ENCODE measurements around the gene FZD10. TPM values are rescaled to one million over a fixed set of nuclear protein-coding genes. Genes with fewer than 3 reads are reported as not detected.
A peak's percentile ranks its signal among the peaks of the same experiment; 100 is the strongest.

The FZD10 gene
- total and polyA plus RNA-seq, 2 donors: 3.5 to 4.3 TPM

DNA sequence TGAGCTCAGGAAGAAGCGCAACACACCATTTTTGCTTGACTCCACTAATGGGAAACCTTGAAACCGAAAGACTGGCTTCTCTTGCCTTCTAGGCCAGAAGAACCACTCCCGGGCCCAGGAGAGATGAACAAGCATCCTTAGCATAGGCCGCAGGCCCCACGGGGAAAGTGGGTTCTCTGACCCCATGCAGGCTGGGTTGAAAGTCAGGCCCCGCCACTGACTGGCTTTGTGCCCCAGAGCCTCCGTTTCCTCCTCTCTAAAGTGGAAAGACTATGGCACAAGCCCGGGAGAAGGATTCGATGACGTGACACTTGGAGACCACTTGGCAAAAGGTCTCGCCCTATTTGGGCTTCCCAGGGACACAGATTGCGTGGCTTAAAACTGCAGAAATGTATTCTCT, 9.9 kb upstream of the FZD10 start:
- Histone ChIP-seq H3K4me1 (ENCODE audit: insufficient read depth) (no peaks in the 10 kb centered on the region), H3K36me3 (ENCODE audit: insufficient read depth) (no peaks in the 10 kb centered on the region), H3K27ac (ENCODE audit: low read depth) (no peak overlapping the region), H3K4me3 (ENCODE audit: low read depth, low read length) (no peak overlapping the region)
- DNase-seq (ENCODE audit: extremely low spot score): no peak
- WGBS: 90% methylated on average over 12 of the region's 12 CpGs

DNA sequence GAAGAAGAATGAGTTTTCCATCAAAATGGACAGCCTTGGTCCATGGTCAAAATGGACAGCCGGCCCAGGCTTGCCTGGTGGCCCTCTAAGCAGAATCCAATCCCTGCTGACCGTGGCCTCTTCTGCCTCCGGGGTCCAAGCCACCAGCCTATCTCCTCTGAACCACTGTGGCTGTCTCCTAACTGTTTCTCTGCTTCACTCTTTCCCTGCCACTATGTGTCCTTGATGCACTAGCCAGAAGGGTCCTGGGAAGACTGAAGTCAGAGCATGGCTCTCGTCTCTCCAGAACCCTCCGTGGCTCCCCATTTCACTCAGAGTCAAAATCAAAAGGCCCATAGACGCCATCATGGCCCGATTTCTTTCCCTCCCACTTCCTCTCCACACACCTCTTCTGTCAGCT, 8.5 kb upstream of the FZD10 start:
- Histone ChIP-seq H3K36me3 (ENCODE audit: insufficient read depth) (no peaks in the 10 kb centered on the region), H3K4me3 (ENCODE audit: low read depth, low read length) (no peak overlapping the region), H3K27ac (ENCODE audit: low read depth) (no peak overlapping the region), H3K4me1 (ENCODE audit: insufficient read depth) (no peaks in the 10 kb centered on the region)
- DNase-seq (ENCODE audit: extremely low spot score): no peak
- WGBS: 88% methylated on average over 7 of the region's 7 CpGs

DNA sequence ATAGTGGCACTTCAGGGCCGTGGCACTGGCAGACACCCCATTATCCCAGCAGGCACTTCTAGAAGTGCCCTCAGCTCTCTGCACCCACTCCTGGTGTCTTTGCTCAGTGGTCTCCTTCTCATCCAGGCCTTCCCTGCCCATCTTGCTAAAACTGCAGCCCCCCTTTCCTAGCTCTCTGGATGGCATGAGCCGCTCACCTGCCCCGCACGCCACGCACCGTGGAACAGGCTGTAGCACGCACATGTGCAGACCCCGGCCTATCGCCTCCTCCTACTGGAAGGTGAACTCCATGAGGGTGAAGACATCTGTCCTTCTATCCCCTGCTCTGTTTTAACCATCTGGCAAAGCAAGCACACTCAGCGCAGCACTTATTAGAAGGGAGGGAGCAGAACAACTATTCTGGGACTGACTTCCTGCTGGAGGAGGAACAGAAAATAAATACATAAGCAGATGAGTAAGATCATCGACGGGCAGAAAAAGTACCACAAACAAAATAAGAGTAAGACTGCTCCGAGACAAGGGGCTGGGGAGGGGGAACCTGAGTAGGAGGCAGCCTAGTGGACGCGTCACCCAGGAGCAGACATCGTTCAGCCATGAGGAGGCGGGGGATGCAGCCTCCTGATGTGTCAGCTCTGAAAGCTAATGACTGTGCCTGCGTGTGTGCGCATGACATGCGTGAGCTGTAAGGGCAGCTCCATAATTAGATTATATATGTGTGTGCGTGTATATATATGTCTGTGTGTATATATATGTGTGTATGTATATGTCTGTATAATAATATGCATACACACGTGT, 7.8 kb upstream of the FZD10 start:
- 91% methylated on average over 22 of the region's 22 CpGs for WGBS
- H3K4me3 ChIP-seq (ENCODE audit: low read depth, low read length): no peak overlapping the region
- H3K27ac ChIP-seq (ENCODE audit: low read depth): no peak overlapping the region
- DNase-seq (ENCODE audit: extremely low spot score): no peak
- H3K36me3 ChIP-seq (ENCODE audit: insufficient read depth): no peaks in the 10 kb centered on the region
- H3K4me1 ChIP-seq (ENCODE audit: insufficient read depth): no peaks in the 10 kb centered on the region

DNA sequence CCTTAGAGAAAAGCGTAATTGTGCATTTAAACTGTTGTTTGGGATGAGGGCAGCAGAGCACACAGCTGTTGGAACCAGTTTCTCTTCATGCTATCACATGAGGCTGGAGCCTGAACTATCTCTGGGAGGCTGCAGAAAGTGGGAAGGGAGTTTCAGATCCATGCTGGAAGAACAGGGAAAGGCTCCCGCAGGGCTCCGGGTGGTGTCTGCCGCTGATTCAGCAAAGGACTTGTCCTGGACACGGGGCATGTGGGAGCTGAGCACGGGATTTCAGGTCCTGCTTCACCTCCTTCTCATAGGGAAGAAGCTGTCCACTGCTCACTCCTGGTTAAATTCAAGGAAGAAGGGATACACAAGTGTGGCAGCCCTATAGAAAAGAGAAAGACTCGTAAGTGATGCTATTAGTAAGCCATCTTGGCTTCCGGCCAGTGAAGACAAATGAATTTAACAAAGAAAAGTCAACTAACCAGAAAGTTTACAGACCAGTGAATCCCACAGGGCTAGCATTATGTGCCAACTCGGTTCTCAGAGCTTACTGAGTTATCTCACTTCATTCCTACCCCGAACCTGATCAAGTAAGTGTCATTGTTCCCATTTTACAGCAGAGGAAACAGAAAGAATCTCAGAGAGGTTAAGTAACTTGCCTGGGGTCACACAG, 6.7 kb upstream of the FZD10 start:
- 86% methylated on average over 10 of the region's 10 CpGs for WGBS
- H3K4me1 ChIP-seq (ENCODE audit: insufficient read depth): no peaks in the 10 kb centered on the region
- no peak overlapping the region for H3K4me3 ChIP-seq (ENCODE audit: low read depth, low read length)
- no peak overlapping the region for H3K27ac ChIP-seq (ENCODE audit: low read depth)
- no peak for DNase-seq (ENCODE audit: extremely low spot score)
- H3K36me3 ChIP-seq (ENCODE audit: insufficient read depth): no peaks in the 10 kb centered on the region

DNA sequence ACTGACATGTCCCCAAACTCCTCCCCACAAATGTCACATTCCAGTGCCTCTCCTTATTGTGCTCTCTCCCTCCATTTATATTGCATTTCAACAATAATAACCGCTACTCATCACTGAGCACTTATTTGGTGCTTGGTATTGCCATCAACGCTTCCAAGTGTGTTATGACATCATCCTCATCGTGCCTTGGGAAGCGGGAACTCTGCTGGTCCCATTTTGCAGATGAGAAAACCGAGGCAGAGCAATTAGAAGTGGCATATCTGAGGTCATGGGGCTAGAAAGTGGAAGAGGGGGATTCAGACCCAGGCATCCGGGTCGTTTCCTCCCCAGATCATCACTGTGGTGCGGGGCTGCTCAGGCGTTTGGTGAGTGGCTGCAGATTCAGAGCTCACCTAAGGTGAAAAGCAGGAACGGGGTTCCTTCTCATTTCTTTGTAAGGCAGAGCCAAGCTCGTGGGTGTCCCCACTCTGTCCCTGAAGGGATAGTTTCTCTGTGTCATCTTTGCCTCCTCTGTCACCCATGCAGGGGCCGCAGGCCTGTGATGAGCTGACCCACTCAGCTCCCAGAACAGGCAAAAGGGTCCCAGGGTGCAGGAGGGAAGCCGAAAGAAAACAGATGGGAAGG, 5.5 kb upstream of the FZD10 start:
- no peak for DNase-seq (ENCODE audit: extremely low spot score)
- H3K4me1 ChIP-seq (ENCODE audit: insufficient read depth): peaks cover 4% of the 10 kb centered on the region
- 86% methylated on average over 13 of the region's 13 CpGs for WGBS
- no peaks in the 10 kb centered on the region for H3K36me3 ChIP-seq (ENCODE audit: insufficient read depth)
- H3K27ac ChIP-seq (ENCODE audit: low read depth): no peak overlapping the region
- H3K4me3 ChIP-seq (ENCODE audit: low read depth, low read length): no peak overlapping the region

DNA sequence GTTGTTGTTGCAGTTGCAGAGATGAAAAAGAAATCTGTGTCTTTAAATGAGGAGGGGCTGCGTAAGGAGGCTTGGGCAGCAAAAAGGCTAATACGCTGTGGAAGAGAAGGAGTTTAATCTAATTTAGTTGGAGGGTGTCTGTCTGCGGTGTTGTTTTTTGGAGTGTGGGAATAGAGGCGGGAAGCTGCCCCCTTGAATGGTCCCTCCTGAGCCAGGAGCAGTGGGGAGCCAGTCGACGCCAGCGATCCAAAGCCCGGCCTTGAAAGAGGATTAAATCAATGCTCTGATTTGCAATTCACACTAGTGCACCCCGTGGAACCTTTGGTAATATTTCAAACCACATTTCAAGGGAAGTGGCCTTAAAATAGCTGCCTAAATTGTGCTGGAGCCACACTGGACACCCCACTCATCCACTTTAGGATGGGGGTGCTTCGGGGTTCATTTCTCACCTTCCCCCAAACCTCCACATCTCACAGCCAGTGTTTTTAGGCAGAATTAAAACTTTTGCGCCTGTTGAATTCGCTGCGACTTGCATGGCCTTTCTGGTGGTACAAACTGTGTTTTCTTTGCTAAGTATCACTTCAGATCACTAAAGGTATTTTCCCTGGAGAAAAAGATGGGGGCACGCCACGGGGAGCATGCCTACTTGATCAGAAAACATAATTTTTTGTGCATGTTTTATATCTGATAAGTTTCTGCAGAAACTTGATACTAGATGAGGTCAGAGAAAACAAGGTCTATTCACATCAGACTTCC, 4.1 kb upstream of the FZD10 start:
- peaks cover 4% of the 10 kb centered on the region for H3K4me1 ChIP-seq (ENCODE audit: insufficient read depth)
- H3K27ac ChIP-seq (ENCODE audit: low read depth): no peak overlapping the region
- H3K36me3 ChIP-seq (ENCODE audit: insufficient read depth): no peaks in the 10 kb centered on the region
- H3K4me3 ChIP-seq (ENCODE audit: low read depth, low read length): no peak overlapping the region
- no peak for DNase-seq (ENCODE audit: extremely low spot score)
- 55% methylated on average over 15 of the region's 15 CpGs for WGBS

DNA sequence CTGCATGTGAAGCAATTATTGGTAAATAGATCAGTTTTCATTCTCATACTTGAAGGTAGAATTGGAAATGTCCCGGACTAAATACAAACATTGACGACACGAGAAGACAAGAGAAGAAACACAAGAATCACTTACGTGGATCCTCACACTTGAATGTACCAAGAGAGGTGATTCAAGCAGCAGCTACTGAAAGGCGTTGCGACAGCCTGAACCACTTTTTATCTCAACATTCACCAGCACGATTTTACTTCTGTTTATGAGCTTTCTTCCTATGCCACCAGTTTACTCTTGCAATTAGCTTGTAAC, 3.6 kb upstream of the FZD10 start:
- Histone ChIP-seq H3K4me1 (ENCODE audit: insufficient read depth) (peaks cover 4% of the 10 kb centered on the region), H3K27ac (ENCODE audit: low read depth) (no peak overlapping the region), H3K36me3 (ENCODE audit: insufficient read depth) (no peaks in the 10 kb centered on the region), H3K4me3 (ENCODE audit: low read depth, low read length) (no peak overlapping the region)
- DNase-seq (ENCODE audit: extremely low spot score): no peak
- 60% methylated on average over 7 of the region's 7 CpGs for WGBS

DNA sequence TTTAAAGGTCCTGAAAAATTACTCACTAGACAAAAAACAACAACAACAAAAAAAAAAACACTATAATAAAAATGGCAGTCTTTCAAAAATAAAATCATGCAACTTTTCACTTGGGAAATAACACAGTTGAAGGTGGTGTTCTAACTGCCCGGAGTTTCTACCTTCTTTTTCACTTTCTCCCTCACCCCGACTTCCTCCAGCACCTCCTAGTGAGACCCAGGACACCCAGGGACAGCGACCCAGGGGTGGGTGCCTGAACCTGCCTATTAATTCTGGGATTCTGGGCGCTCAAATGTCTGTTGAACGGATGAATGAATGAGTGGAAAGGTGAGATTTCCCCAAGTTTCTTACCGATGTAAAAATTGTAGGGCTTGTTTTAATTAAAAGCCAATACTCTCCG, 2.0 kb upstream of the FZD10 start:
- no peak overlapping the region for H3K4me3 ChIP-seq (ENCODE audit: low read depth, low read length)
- H3K4me1 ChIP-seq (ENCODE audit: insufficient read depth): peaks cover 4% of the 10 kb centered on the region
- no peak for DNase-seq (ENCODE audit: extremely low spot score)
- 39% methylated on average over 7 of the region's 7 CpGs for WGBS
- no peaks in the 10 kb centered on the region for H3K36me3 ChIP-seq (ENCODE audit: insufficient read depth)
- no peak overlapping the region for H3K27ac ChIP-seq (ENCODE audit: low read depth)

DNA sequence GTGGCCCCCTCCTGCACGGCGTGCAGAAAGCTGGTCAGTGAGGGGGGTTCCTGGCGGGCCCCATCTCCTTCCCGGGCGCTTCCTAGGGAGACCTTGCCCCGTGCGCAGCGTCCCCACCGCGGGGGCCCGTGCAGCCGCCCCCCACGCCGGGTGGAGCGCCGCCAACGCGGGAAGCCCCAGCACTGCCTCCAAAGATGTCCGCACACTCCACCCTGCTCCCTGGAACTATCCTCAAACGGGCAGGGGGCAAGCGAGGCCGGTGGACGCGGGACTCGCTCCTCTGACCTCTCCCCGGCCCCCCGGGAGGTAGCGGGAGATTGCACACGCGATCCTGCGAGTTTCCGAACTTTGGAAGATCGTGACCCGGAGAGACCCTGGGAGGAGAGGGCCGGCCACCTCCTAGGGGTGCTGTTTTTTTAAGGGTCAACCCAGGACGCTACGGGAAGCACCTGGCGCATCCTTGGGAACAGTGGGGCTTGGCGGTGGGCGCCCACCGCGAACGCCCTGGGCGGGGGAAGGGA, 1.5 kb upstream of the FZD10 start:
- 5% methylated on average over 44 of the region's 44 CpGs for WGBS
- no peak for DNase-seq (ENCODE audit: extremely low spot score)
- H3K27ac ChIP-seq (ENCODE audit: low read depth): no peak overlapping the region

DNA sequence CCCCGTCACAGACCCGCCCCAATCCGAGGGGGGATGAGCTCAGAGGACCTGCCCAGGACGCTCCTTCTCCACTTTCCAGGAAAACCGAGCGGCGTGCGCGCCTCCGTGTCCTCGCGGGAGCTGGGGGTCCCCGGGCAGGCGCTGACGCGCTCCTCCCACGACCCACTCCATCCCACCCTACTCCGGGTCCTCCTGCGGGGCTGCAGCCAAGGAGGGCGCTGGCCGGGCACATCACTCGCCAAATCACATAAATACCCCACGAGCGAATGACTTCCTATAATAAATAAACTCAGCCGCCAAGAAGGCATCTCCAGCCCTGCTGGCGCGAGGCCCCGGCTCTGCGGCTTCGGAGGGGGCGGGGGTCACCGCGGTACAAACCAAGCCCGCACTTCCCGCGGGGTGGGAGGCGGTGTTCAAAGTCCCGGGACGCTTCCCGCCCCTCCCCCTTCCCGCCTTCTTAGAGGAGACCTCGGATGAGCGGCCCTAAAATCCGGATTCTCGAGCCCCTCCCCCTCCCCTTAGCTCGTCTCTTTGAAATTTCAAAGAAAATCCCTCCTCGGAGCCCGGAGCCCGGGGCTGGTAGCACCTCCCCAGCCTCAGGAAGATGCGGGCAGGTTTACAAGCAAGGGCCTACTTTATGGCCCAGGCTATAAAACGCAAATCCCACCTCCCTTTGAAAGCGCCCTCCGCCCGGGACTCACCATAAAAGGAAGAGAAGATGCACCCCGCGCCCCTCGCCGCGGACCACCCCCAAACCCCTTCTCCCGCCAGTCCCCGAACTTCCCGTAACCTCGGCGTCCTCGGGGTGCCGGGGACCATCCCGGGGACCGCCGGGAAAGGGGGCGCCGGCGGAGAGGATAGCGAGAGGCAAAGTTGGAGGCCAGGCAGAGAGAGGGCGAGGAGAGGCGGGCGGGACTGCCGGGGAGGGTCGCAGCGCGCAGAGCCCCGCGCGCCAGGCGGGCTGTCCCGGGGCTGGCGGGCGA, 712 bp upstream of the FZD10 start:
- H3K36me3 ChIP-seq (ENCODE audit: insufficient read depth): no peaks in the 10 kb centered on the region
- H3K4me1 ChIP-seq (ENCODE audit: insufficient read depth): peaks cover 4% of the 10 kb centered on the region
- no peak for DNase-seq (ENCODE audit: extremely low spot score)
- H3K4me3 ChIP-seq (ENCODE audit: low read depth, low read length): peak overlapping the region; percentile 57
- H3K27ac ChIP-seq (ENCODE audit: low read depth): peak overlapping the region; percentile 39
- WGBS: under 1% methylated on average over 87 of the region's 87 CpGs

More for the DNA sequence above, 1.5 kb upstream of the FZD10 start:
- Histone ChIP-seq H3K4me3 (ENCODE audit: low read depth, low read length) (peak overlapping the region; percentile 57), H3K4me1 (ENCODE audit: insufficient read depth) (peaks cover 4% of the 10 kb centered on the region), H3K36me3 (ENCODE audit: insufficient read depth) (no peaks in the 10 kb centered on the region)

DNA sequence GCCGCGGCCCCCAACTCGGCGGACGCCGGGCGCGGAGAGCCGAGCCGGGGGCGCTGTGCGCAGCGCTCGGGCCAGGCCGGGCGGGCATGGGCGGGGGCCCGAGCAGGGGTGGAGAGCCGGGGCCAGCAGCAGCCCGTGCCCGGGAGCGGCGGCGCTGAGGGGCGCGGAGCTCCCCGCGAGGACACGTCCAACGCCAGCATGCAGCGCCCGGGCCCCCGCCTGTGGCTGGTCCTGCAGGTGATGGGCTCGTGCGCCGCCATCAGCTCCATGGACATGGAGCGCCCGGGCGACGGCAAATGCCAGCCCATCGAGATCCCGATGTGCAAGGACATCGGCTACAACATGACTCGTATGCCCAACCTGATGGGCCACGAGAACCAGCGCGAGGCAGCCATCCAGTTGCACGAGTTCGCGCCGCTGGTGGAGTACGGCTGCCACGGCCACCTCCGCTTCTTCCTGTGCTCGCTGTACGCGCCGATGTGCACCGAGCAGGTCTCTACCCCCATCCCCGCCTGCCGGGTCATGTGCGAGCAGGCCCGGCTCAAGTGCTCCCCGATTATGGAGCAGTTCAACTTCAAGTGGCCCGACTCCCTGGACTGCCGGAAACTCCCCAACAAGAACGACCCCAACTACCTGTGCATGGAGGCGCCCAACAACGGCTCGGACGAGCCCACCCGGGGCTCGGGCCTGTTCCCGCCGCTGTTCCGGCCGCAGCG, 639 bp downstream of the FZD10 start:
- Histone ChIP-seq H3K4me1 (ENCODE audit: insufficient read depth) (peaks cover 4% of the 10 kb centered on the region), H3K4me3 (ENCODE audit: low read depth, low read length) (peak overlapping the region; percentile 57), H3K36me3 (ENCODE audit: insufficient read depth) (no peaks in the 10 kb centered on the region), H3K27ac (ENCODE audit: low read depth) (no peak overlapping the region)
- DNase-seq (ENCODE audit: extremely low spot score): no peak
- 2% methylated on average over 78 of the region's 78 CpGs for WGBS

DNA sequence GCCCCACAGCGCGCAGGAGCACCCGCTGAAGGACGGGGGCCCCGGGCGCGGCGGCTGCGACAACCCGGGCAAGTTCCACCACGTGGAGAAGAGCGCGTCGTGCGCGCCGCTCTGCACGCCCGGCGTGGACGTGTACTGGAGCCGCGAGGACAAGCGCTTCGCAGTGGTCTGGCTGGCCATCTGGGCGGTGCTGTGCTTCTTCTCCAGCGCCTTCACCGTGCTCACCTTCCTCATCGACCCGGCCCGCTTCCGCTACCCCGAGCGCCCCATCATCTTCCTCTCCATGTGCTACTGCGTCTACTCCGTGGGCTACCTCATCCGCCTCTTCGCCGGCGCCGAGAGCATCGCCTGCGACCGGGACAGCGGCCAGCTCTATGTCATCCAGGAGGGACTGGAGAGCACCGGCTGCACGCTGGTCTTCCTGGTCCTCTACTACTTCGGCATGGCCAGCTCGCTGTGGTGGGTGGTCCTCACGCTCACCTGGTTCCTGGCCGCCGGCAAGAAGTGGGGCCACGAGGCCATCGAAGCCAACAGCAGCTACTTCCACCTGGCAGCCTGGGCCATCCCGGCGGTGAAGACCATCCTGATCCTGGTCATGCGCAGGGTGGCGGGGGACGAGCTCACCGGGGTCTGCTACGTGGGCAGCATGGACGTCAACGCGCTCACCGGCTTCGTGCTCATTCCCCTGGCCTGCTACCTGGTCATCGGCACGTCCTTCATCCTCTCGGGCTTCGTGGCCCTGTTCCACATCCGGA, 1.4 kb downstream of the FZD10 start:
- no peak for DNase-seq (ENCODE audit: extremely low spot score)
- WGBS: 22% methylated on average over 71 of the region's 71 CpGs
- Histone ChIP-seq H3K4me3 (ENCODE audit: low read depth, low read length) (no peak overlapping the region), H3K4me1 (ENCODE audit: insufficient read depth) (peaks cover 4% of the 10 kb centered on the region), H3K36me3 (ENCODE audit: insufficient read depth) (no peaks in the 10 kb centered on the region), H3K27ac (ENCODE audit: low read depth) (no peak overlapping the region)
